H1 (cell line): ENCODE data around the gene SAT2. TPM values are rescaled to one million over a fixed set of nuclear protein-coding genes. Genes with fewer than 3 reads are reported as not detected.
A peak's percentile ranks its signal among the peaks of the same experiment; 100 is the strongest.

Experiments
- CTCF ChIA-PET: fragments of 300-600 bp; sonication (Branson Sonifier 250); formaldehyde crosslinking; loops from one replicate; lab custom pipeline; 2021; ENCODE audit not compliant: partially characterized antibody; lab: Charles Lee
- POLR2A ChIA-PET: fragments of 300-600 bp; sonication (Branson Sonifier 250); formaldehyde crosslinking; loops from one replicate; lab custom pipeline; 2021; ENCODE audit warnings: inconsistent platforms; ENCODE audit not compliant: partially characterized antibody; lab: Charles Lee
- DNase-seq, 2 experiments: peaks; one replicate each; pipeline versions ENCODE4 v3.0.0 to v3.0.0-alpha.2; 2010 to 2022; ENCODE audit warnings: low spot score in 2 of 2, low read depth in 1 of 2, mixed read lengths in 1 of 2
- FAIRE-seq: peaks from 2 replicates; lab custom pipeline; 2011; peaks lifted over from hg19 to GRCh38; lab: Jason Lieb, UNC
- H2AFZ ChIP-seq: 2 replicates; pipeline ENCODE4 v1.8.1; 2012; ENCODE audit warnings: low read length, inconsistent platforms
- H2AK5ac ChIP-seq: 2 replicates; pipeline ENCODE4 v1.6.1; 2013; ENCODE audit warnings: low read depth, low read length
- H2BK120ac ChIP-seq: replicated peaks from 2 replicates; pipeline ENCODE3; 2013; ENCODE audit warnings: low read depth, low read length, inconsistent platforms
- H2BK12ac ChIP-seq: 2 replicates; pipeline ENCODE4 v1.6.1; 2013; ENCODE audit warnings: low read depth, low read length
- H2BK15ac ChIP-seq: 2 replicates; pipeline ENCODE4 v1.6.1; 2013; ENCODE audit warnings: low read length
- H2BK20ac ChIP-seq: 2 replicates; pipeline ENCODE4 v1.6.1; 2013; ENCODE audit warnings: low read length
- H2BK5ac ChIP-seq: 2 replicates; pipeline ENCODE4 v1.6.1; 2013; ENCODE audit warnings: low read depth, low read length
- H3K14ac ChIP-seq: 2 replicates; pipeline ENCODE4 v1.6.1; 2013; ENCODE audit warnings: inconsistent platforms; ENCODE audit not compliant: insufficient read length
- H3K18ac ChIP-seq: 2 replicates; pipeline ENCODE4 v1.6.1; 2013; ENCODE audit warnings: low read length; ENCODE audit errors: extremely low read depth
- H3K23ac ChIP-seq: 2 replicates; pipeline ENCODE4 v1.6.1; 2013; ENCODE audit warnings: inconsistent platforms; ENCODE audit not compliant: insufficient read length
- H3K23me2 ChIP-seq: 2 replicates; pipeline ENCODE4 v1.6.1; 2013; ENCODE audit warnings: low read depth, low read length
- H3K27ac ChIP-seq: 2 replicates; pipeline ENCODE4 v1.6.1; 2011; ENCODE audit warnings: low read depth, low read length, inconsistent platforms
- H3K27me3 ChIP-seq, 4 experiments: replicated peaks in 1 of 4; 1 replicate in 1 of 4; 2 replicates in 3 of 4; pipeline versions ENCODE4 v1.6.1 to v1.8.1; 2011 to 2013; ENCODE audit warnings: low read length in 3 of 4, mild to moderate bottlenecking in 3 of 4, inconsistent platforms in 2 of 4, mixed read lengths in 2 of 4, moderate library complexity in 1 of 4; ENCODE audit not compliant: control insufficient read depth in 3 of 4, insufficient read depth in 3 of 4; ENCODE audit errors: extremely low read depth in 1 of 4
- H3K36me3 ChIP-seq, 4 experiments: 2 replicates each; pipeline versions ENCODE4 v1.6.1 to v1.8.1; 2011 to 2013; ENCODE audit warnings: mild to moderate bottlenecking in 4 of 4, low read length in 3 of 4, moderate library complexity in 2 of 4, control low read depth in 1 of 4, inconsistent platforms in 1 of 4; ENCODE audit not compliant: insufficient read depth in 4 of 4, control insufficient read depth in 2 of 4
- H3K4ac ChIP-seq: replicated peaks from 2 replicates; pipeline ENCODE3; 2013; ENCODE audit warnings: low read length, low read depth, mixed read lengths, inconsistent platforms; ENCODE audit not compliant: insufficient read length
- H3K4me1 ChIP-seq, 4 experiments: replicated peaks in 1 of 4; 1 replicate in 1 of 4; 2 replicates in 3 of 4; pipeline versions ENCODE4 v1.6.1 to v1.8.1; 2011 to 2013; ENCODE audit warnings: low read length in 3 of 4, inconsistent platforms in 2 of 4, mixed read lengths in 1 of 4; ENCODE audit not compliant: insufficient read depth in 4 of 4, control insufficient read depth in 3 of 4
- H3K4me2 ChIP-seq, 2 experiments: 2 replicates each; pipeline versions ENCODE4 v1.6.1 to v1.8.1; 2011 to 2013; ENCODE audit warnings: low read depth in 2 of 2, low read length in 2 of 2, control low read depth in 1 of 2, inconsistent platforms in 1 of 2, mild to moderate bottlenecking in 1 of 2; ENCODE audit not compliant: insufficient read depth in 1 of 2
- H3K4me3 ChIP-seq, 4 experiments: fragments of 200-600, 300-600 bp in 1 of 4; sonication (generic), shearing (Covaris generic), sonication (Bioruptor Twin) in 1 of 4; 2 replicates each; pipeline versions ENCODE4 v1.5.1 to v1.8.1; 2011 to 2016; ENCODE audit warnings: low read length in 4 of 4, low read depth in 3 of 4, control low read depth in 2 of 4, inconsistent platforms in 2 of 4, mild to moderate bottlenecking in 2 of 4, mixed read lengths in 1 of 4, moderate library complexity in 1 of 4; ENCODE audit not compliant: insufficient read depth in 2 of 4; ENCODE audit errors: extremely low read depth in 1 of 4
- H3K56ac ChIP-seq: replicated peaks from 2 replicates; pipeline ENCODE3; 2013; ENCODE audit warnings: low read depth, mild to moderate bottlenecking, mixed read lengths, low read length, inconsistent platforms; ENCODE audit not compliant: insufficient read length
- H3K79me1 ChIP-seq: 2 replicates; pipeline ENCODE4 v1.6.1; 2013; ENCODE audit warnings: low read depth, low read length, control low read depth
- H3K79me2 ChIP-seq, 2 experiments: 2 replicates each; pipeline versions ENCODE4 v1.6.1 to v1.8.1; 2012 to 2013; ENCODE audit warnings: low read length in 2 of 2, mild to moderate bottlenecking in 2 of 2, inconsistent platforms in 1 of 2; ENCODE audit not compliant: insufficient read depth in 2 of 2, control insufficient read depth in 1 of 2
- H3K9ac ChIP-seq, 4 experiments: replicated peaks in 1 of 4; 1 replicate in 1 of 4; 2 replicates in 3 of 4; pipeline versions ENCODE4 v1.6.1 to v1.8.1; 2011 to 2013; ENCODE audit warnings: low read depth in 3 of 4, low read length in 3 of 4, control low read depth in 2 of 4, mild to moderate bottlenecking in 2 of 4, moderate library complexity in 2 of 4, inconsistent platforms in 1 of 4; ENCODE audit errors: extremely low read depth in 1 of 4
- H3K9me3 ChIP-seq, 2 experiments: 2 replicates each; pipeline versions ENCODE4 v1.6.1 to v1.8.1; 2012 to 2013; ENCODE audit warnings: mild to moderate bottlenecking in 2 of 2, moderate library complexity in 2 of 2, control low read depth in 1 of 2, inconsistent platforms in 1 of 2, low read depth in 1 of 2, low read length in 1 of 2, mixed read lengths in 1 of 2; ENCODE audit not compliant: insufficient read depth in 2 of 2
- H4K20me1 ChIP-seq, 2 experiments: replicated peaks in 1 of 2; 2 replicates each; pipeline versions ENCODE3 to v1.8.1; 2011 to 2013; ENCODE audit warnings: inconsistent platforms in 2 of 2, low read length in 2 of 2, mild to moderate bottlenecking in 1 of 2; ENCODE audit not compliant: insufficient read depth in 2 of 2, control insufficient read depth in 1 of 2
- H4K5ac ChIP-seq: 2 replicates; pipeline ENCODE4 v1.6.1; 2013; ENCODE audit warnings: low read length, low read depth, mixed read lengths, inconsistent platforms; ENCODE audit not compliant: insufficient read length
- H4K8ac ChIP-seq: 2 replicates; pipeline ENCODE4 v1.8.0; 2013; ENCODE audit warnings: mild to moderate bottlenecking, moderate library complexity, low read length, inconsistent platforms; ENCODE audit not compliant: insufficient read depth; ENCODE audit errors: extremely low read depth
- H4K91ac ChIP-seq: replicated peaks from 2 replicates; pipeline ENCODE3; 2013; ENCODE audit warnings: low read length, mixed read lengths, inconsistent platforms; ENCODE audit not compliant: insufficient read length
- CEBPB ChIP-seq: IDR thresholded peaks from 2 replicates; pipeline ENCODE4 v1.6.1; 2012; ENCODE audit warnings: low read depth, low read length
- CHD2 ChIP-seq: IDR thresholded peaks from 2 replicates; pipeline ENCODE4 v1.6.1; 2012; ENCODE audit warnings: low read length, improper control_type of control experiment
- EGR1 ChIP-seq: IDR thresholded peaks from 2 replicates; pipeline ENCODE4 v1.6.1; 2011; ENCODE audit warnings: low read depth, low read length, borderline replicate concordance
- EZH2 ChIP-seq: fragments of 200-600 bp; sonication (generic); IDR thresholded peaks from 2 replicates; pipeline ENCODE4 v1.7.1; 2012; ENCODE audit warnings: low read depth, mild to moderate bottlenecking, moderate library complexity, low read length, inconsistent platforms; ENCODE audit not compliant: severe bottlenecking
- POLR2A ChIP-seq, 2 experiments: IDR thresholded peaks; 1 replicate in 1 of 2; 2 replicates in 1 of 2; pipeline ENCODE4 v1.6.1; 2011; ENCODE audit warnings: low read depth in 2 of 2, low read length in 2 of 2, mild to moderate bottlenecking in 2 of 2; ENCODE audit errors: control extremely low read depth in 1 of 2
- RAD21 ChIP-seq, 2 experiments: IDR thresholded peaks in 1 of 2; conservative IDR thresholded peaks in 1 of 2; 2 replicates each; pipeline ENCODE4 v1.6.1; 2011; ENCODE audit warnings: low read depth in 2 of 2, low read length in 2 of 2, improper control_type of control experiment in 1 of 2, inconsistent platforms in 1 of 2, mild to moderate bottlenecking in 1 of 2, moderate library complexity in 1 of 2
- WGBS, 2 experiments: shearing (Covaris generic) in 1 of 2; methylation state at CpG; one replicate each; pipeline versions ENCODE4 v1.1.6 to v1.1.7; 2013 to 2015; ENCODE audit warnings: low lambda C conversion rate in 2 of 2, mixed read lengths in 2 of 2, inconsistent platforms in 1 of 2, low coverage in 1 of 2, missing lambda C conversion rate in 1 of 2; ENCODE audit not compliant: insufficient replicate concordance in 2 of 2, insufficient coverage in 1 of 2, insufficient read length in 1 of 2; ENCODE audit errors: extremely low coverage in 1 of 2, missing lambda C conversion rate in 1 of 2; 5-methylcytosine and 5-hydroxymethylcytosine counted together
- polyA plus RNA-seq, 7 experiments: library from polyadenylated mRNA; depleted of rRNA in 3 of 7; stranded (reverse) in 5 of 7; unstranded in 2 of 7; fragments of >200 nt in 5 of 7; fragments of 200-250 nt in 2 of 7; gene quantifications; 1 replicate in 5 of 7; 2 replicates in 1 of 7; 4 replicates in 1 of 7; pipeline versions ENCODE4 v1.2.1 to v1.2.3, GENCODE V29; 2011 to 2013; ENCODE audit warnings: missing spikeins in 2 of 7, mixed read lengths in 2 of 7
- total RNA-seq: library from RNA; stranded (reverse); fragmentation: NEBNext Ultra II Directional; extraction: Animal tissue kit (Norgen Biotek cat#: 25700); gene quantifications from 2 replicates; pipeline ENCODE4 v1.2.1, GENCODE V29; 2021

SAT2 gene
- total and polyA plus RNA-seq, 2 of the 8 experiments (the other 6 are each of a cell fraction or from before 2014, with no cell fraction given): 36.4 to 72.3 TPM

- no peak overlapping the region for H2BK20ac ChIP-seq
- H3K9ac ChIP-seq: no peak overlapping the region; a peak in 1 of 7 replicates
- no peak overlapping the region for H3K56ac ChIP-seq
- H3K79me2 ChIP-seq: no peaks in the 10 kb centered on the region
- H4K20me1 ChIP-seq: peaks cover 0 to 2% of the 10 kb centered on the region in 2 experiments
- peak overlapping the region; percentile 28 for H3K4ac ChIP-seq
- H3K4me3 ChIP-seq: peak overlapping the region; percentile 43 to 87 (median 63)
- H2AFZ ChIP-seq: no peak overlapping the region; the same call in 1 of the 2 replicates
- 0 out of 2 replicates have a peak overlapping the region, but pooled peaks have one; percentile 82 for H2AK5ac ChIP-seq
- no peak overlapping the region for H4K91ac ChIP-seq
- no peak overlapping the region for H3K14ac ChIP-seq
- H3K27ac ChIP-seq: no peak overlapping the region
- H3K27me3 ChIP-seq: peaks cover 0 to 13% (median 4%) of the 10 kb centered on the region in 4 experiments; a peak in 4 of 7 replicates
- ChIA-PET POLR2A (interaction anchor here (0.8 to 79.4 kb wide), 10 partner anchors 12 to 78 kb away, joined by 3 to 2272 read pairs (median 8); partner anchors contain the start of genes ATP1B2, CD68, FXR2 and MPDU1), CTCF (interaction anchor here (0.6 to 18.2 kb wide), 17 partner anchors 10 to 237 kb away, joined by 3 to 211 read pairs (median 5); partner anchors contain the start of genes CHD3, FXR2, SAT2 and SHBG)
- no peaks in the 10 kb centered on the region; a peak in 2 of 8 replicates for H3K36me3 ChIP-seq
- no peak overlapping the region for H2BK15ac ChIP-seq
- no peak overlapping the region for H3K23ac ChIP-seq
- TF ChIP-seq EZH2 (peak; percentile 47), POLR2A (IDR thresholded peaks at IDR 0.05; ENCODE audit: control extremely low read depth in 1 of 2, low read depth in 2 of 2, low read length in 2 of 2) (no peak), CEBPB (no peak), RAD21 (IDR thresholded peaks at IDR 0.05 in 1 of 2, conservative IDR thresholded peaks at IDR 0.05 in 1 of 2; ENCODE audit: low read depth in 2 of 2, low read length in 2 of 2) (no peak), CHD2 (no peak), EGR1 (peak; percentile 53; the same call in 1 of the 2 replicates)
- 16% methylated on average over 19 of the region's 54 CpGs; no CpG with 5 or more reads in 1 of the 2 experiments for WGBS, 2 experiments
- H4K8ac ChIP-seq: no peak overlapping the region
- H3K9me3 ChIP-seq: no peaks in the 10 kb centered on the region
- no peak overlapping the region for H2BK12ac ChIP-seq
- no peak overlapping the region; the same call in 1 of the 2 replicates for H3K18ac ChIP-seq
- H3K23me2 ChIP-seq: peaks cover 15% of the 10 kb centered on the region
- FAIRE-seq (no peak), DNase-seq (peak in 1 of 2 experiments; percentile 63)
- no peak overlapping the region for H2BK120ac ChIP-seq
- H3K4me2 ChIP-seq: peak overlapping the region; percentile 91 to 99
- H4K5ac ChIP-seq: no peak overlapping the region
- H3K4me1 ChIP-seq: peaks cover 4 to 18% (median 11%) of the 10 kb centered on the region in 4 experiments; a peak in 6 of 7 replicates
- no peaks in the 10 kb centered on the region for H3K79me1 ChIP-seq
- no peak overlapping the region for H2BK5ac ChIP-seq
Measured at GRCh38 chr17:7651665-7652387, 24.2 kb upstream of the SAT2 start.
